Right renal cortex interstitium (tissue), 3 donors: ENCODE results near the gene MYADML2. TPM values are rescaled to one million over a fixed set of nuclear protein-coding genes. Genes with fewer than 3 reads are reported as not detected.
"Not testable (repeated sequence)": the region's sequence is repeated elsewhere in the genome, so short reads cannot be mapped to it uniquely, and the experiment has no call there.

Source experiments
- DNase-seq, 3 donors: peaks; one replicate each; pipeline ENCODE4 v3.0.0-alpha.2; 2013; ENCODE audit warnings: low read depth in 3 of 3, low spot score in 2 of 3
- polyA plus RNA-seq, 3 donors: library from polyadenylated mRNA; unstranded; fragments of 120-200 nt; gene quantifications; one replicate each; pipeline ENCODE4 v1.2.1, GENCODE V29; 2013; ENCODE audit not compliant: insufficient read length in 3 of 3

The MYADML2 gene
- polyA plus RNA-seq, 3 donors, result 0.07 to 0.08 TPM; not detected in 1

GRCh38 chr17:81926451-81927151 is 20.4 kb downstream of the MYADML2 start:
- DNase-seq, result no peak

- DNase-seq, result no peak
Observed at GRCh38 chr17:81925860-81926450, 21.1 kb downstream of the MYADML2 start.

GRCh38 chr17:81924557-81925532 is 22.2 kb downstream of the MYADML2 start:
- no peak for DNase-seq

- no peak for DNase-seq
Observed at GRCh38 chr17:81923302-81924260, 23.5 kb downstream of the MYADML2 start.

GRCh38 chr17:81922566-81923301 is 24.3 kb downstream of the MYADML2 start:
- no peak for DNase-seq

- DNase-seq, result no peak
Observed at GRCh38 chr17:81921996-81922565, 25.0 kb downstream of the MYADML2 start.

GRCh38 chr17:81921537-81921862 is 25.5 kb downstream of the MYADML2 start:
- DNase-seq, result no peak

GRCh38 chr17:81920612-81921536 is 26.2 kb downstream of the MYADML2 start:
- DNase-seq, result no peak

GRCh38 chr17:81918832-81919545 is 28.0 kb downstream of the MYADML2 start:
- DNase-seq, result no peak

GRCh38 chr17:81918333-81918669 is 28.7 kb downstream of the MYADML2 start:
- DNase-seq, result not testable (repeated sequence)

- no peak for DNase-seq
Observed at GRCh38 chr17:81917565-81918332, 29.3 kb downstream of the MYADML2 start, which contains the start of gene SIRT7. Gene SIRT7, minus strand, starts transcription at chr17:81918176. Its CDS starts 45 bp downstream, at chr17:81918131.

GRCh38 chr17:81916234-81917001 is 30.6 kb downstream of the MYADML2 start:
- DNase-seq, result no peak

GRCh38 chr17:81915331-81915730 is 31.7 kb downstream of the MYADML2 start:
- DNase-seq, result no peak

- no peak for DNase-seq
Observed at GRCh38 chr17:81914103-81914850, 32.8 kb downstream of the MYADML2 start.

GRCh38 chr17:81913394-81914102 is 33.5 kb downstream of the MYADML2 start:
- no peak for DNase-seq
